ENCODE measurements around the gene BRCA1.
"Not testable (repeated sequence)": the region's sequence is repeated elsewhere in the genome, so short reads cannot be mapped to it uniquely, and the experiment has no call there.

Gene BRCA1

GRCh38 chr17:43170140-43170765 is 45.1 kb upstream of the BRCA1 start:
- H3K27me3 ChIP-seq (ENCODE audit: insufficient read depth, poor library complexity, severe bottlenecking) = no peaks in the 10 kb centered on the region
- H3K4me3 ChIP-seq (replicated peaks; ENCODE audit: insufficient read depth, low read length) = peak overlapping the region; percentile 98
- no peak for TF ChIP-seq SPI1 (IDR thresholded peaks at IDR 0.05; ENCODE audit: borderline replicate concordance, low read depth)
- TF ChIP-seq GABPA (IDR thresholded peaks at IDR 0.05; ENCODE audit: low read depth) = peak; percentile 68
- peak; percentile 97 to 99 for DNase-seq (ENCODE audit: low read depth in 1 of 2, low spot score in 1 of 2)
- H3K27ac ChIP-seq (replicated peaks) = peak overlapping the region; percentile 97

GRCh38 chr17:43169561-43170139 is 44.5 kb upstream of the BRCA1 start:
- H3K27me3 ChIP-seq (ENCODE audit: insufficient read depth, poor library complexity, severe bottlenecking) = no peaks in the 10 kb centered on the region
- peak overlapping the region; percentile 97 for H3K27ac ChIP-seq (replicated peaks)
- peak; percentile 33 for TF ChIP-seq REST (IDR thresholded peaks at IDR 0.05; ENCODE audit: insufficient replicate concordance, low read depth)
- no peak for TF ChIP-seq GABPA (IDR thresholded peaks at IDR 0.05; ENCODE audit: low read depth)
- H3K4me3 ChIP-seq (replicated peaks; ENCODE audit: insufficient read depth, low read length) = peak overlapping the region; percentile 98
- peak; percentile 35 to 47 for DNase-seq (ENCODE audit: low read depth in 1 of 2, low spot score in 1 of 2)

- H3K27me3 ChIP-seq (ENCODE audit: insufficient read depth, poor library complexity, severe bottlenecking); H3K4me3 ChIP-seq (replicated peaks; ENCODE audit: insufficient read depth, low read length); DNase-seq (ENCODE audit: low read depth in 1 of 2, low spot score in 1 of 2); H3K27ac ChIP-seq (replicated peaks): not testable (repeated sequence)
Observed at GRCh38 chr17:43165971-43166370, 40.8 kb upstream of the BRCA1 start.

GRCh38 chr17:43159957-43160356 is 34.8 kb upstream of the BRCA1 start:
- not testable (repeated sequence) for H3K27ac ChIP-seq (replicated peaks); H3K27me3 ChIP-seq (ENCODE audit: insufficient read depth, poor library complexity, severe bottlenecking); H3K4me3 ChIP-seq (replicated peaks; ENCODE audit: insufficient read depth, low read length); DNase-seq (ENCODE audit: low read depth in 1 of 2, low spot score in 1 of 2)

- DNase-seq (ENCODE audit: low read depth in 1 of 2, low spot score in 1 of 2); H3K27ac ChIP-seq (replicated peaks); H3K4me3 ChIP-seq (replicated peaks; ENCODE audit: insufficient read depth, low read length); H3K27me3 ChIP-seq (ENCODE audit: insufficient read depth, poor library complexity, severe bottlenecking): not testable (repeated sequence)
Observed at GRCh38 chr17:43159232-43159631, 34.1 kb upstream of the BRCA1 start.

- no peak for DNase-seq (ENCODE audit: low read depth in 1 of 2, low spot score in 1 of 2)
- TF ChIP-seq POLR2AphosphoS5 (IDR thresholded peaks at IDR 0.05; ENCODE audit: low read depth) (no peak), SPI1 (IDR thresholded peaks at IDR 0.05; ENCODE audit: borderline replicate concordance, low read depth) (no peak), REST (IDR thresholded peaks at IDR 0.05; ENCODE audit: insufficient replicate concordance, low read depth) (no peak)
- no peak overlapping the region for H3K4me3 ChIP-seq (replicated peaks; ENCODE audit: insufficient read depth, low read length)
- no peaks in the 10 kb centered on the region for H3K27me3 ChIP-seq (ENCODE audit: insufficient read depth, poor library complexity, severe bottlenecking)
- H3K27ac ChIP-seq (replicated peaks) = no peak overlapping the region
Observed at GRCh38 chr17:43155666-43156065, 30.5 kb upstream of the BRCA1 start.

GRCh38 chr17:43153197-43153835 is 28.2 kb upstream of the BRCA1 start:
- not testable (repeated sequence) for H3K27ac ChIP-seq (replicated peaks); H3K27me3 ChIP-seq (ENCODE audit: insufficient read depth, poor library complexity, severe bottlenecking); DNase-seq (ENCODE audit: low read depth in 1 of 2, low spot score in 1 of 2); H3K4me3 ChIP-seq (replicated peaks; ENCODE audit: insufficient read depth, low read length)
